ENCODE data around the gene TCF7L2. TPM values are rescaled to one million over a fixed set of nuclear protein-coding genes. Genes with fewer than 3 reads are reported as not detected.

TCF7L2 gene
- 10 to 100 TPM; 21.1 to 39.2 (median 34.5) TPM for total RNA-seq
- 10 to 100 TPM; 29.1 to 41.7 TPM for polyA plus RNA-seq
- long read RNA-seq, donor 1, partial matches to known transcripts = 11 of 24 reads
- long read RNA-seq, donor 1, other reads (novel, unspliced or antisense) = 11 of 24 reads
- long read RNA-seq, donor 2, partial matches to known transcripts = 0 of 1 reads
- long read RNA-seq, donor 2, other reads (novel, unspliced or antisense) = 0 of 1 reads
- long read RNA-seq, donor 3, full-length matches to known transcripts = 1 of 30 reads
- long read RNA-seq, donor 3, partial matches to known transcripts = 19 of 30 reads
- long read RNA-seq, donor 3, other reads (novel, unspliced or antisense) = 10 of 30 reads

- Histone ChIP-seq H3K9me3 (no peaks in the 10 kb centered on the region), H3K27me3 (no peaks in the 10 kb centered on the region), H3K36me3 (no peaks in the 10 kb centered on the region), H3K4me3 (peak within 1 kb of the TSS; percentile 58), H3K4me1 (ENCODE audit: insufficient read depth) (peaks cover 7% of the 10 kb centered on the region), H3K27ac (peak within 1 kb of the TSS; percentile 93 to 98)
- TF ChIP-seq CTCF (IDR thresholded peaks at IDR 0.05) (no peak), POLR2A (IDR thresholded peaks at IDR 0.05) (peak; percentile 56)
- DNase-seq = peak; percentile 94 to 97 (median 96)
- intact Hi-C loops (cut with DNase I) = loop anchor here (5.0 to 10.0 kb wide), 6 partner anchors 102 to 435 kb away; no protein-coding TSS in a partner anchor
- WGBS, 3 donors = 1% methylated on average over 39 of the region's 39 CpGs
Observed at GRCh38 chr10:112949875-112950507, at the start of gene TCF7L2. Gene TCF7L2 (plus strand): TSS chr10:112950247. CDS start chr10:112950757, 510 bp downstream.

- DNase-seq = no peak
- H3K27ac ChIP-seq = no peak overlapping the region
- no peaks in the 10 kb centered on the region for H3K4me1 ChIP-seq (ENCODE audit: insufficient read depth)
- TF ChIP-seq EP300 (IDR thresholded peaks at IDR 0.05) (no peak), POLR2A (IDR thresholded peaks at IDR 0.05) (no peak), CTCF (IDR thresholded peaks at IDR 0.05) (no peak)
- no peaks in the 10 kb centered on the region for H3K9me3 ChIP-seq
- no peaks in the 10 kb centered on the region for H3K27me3 ChIP-seq
- no peak overlapping the region for H3K4me3 ChIP-seq
- WGBS, 3 donors = 91 to 100% (median 98%) methylated on average over 1 of the region's 1 CpG
- no peaks in the 10 kb centered on the region for H3K36me3 ChIP-seq
- intact Hi-C loops (cut with DNase I) = no loop called here
Observed at GRCh38 chr10:112902730-112903129, 47.3 kb upstream of the TCF7L2 start.

GRCh38 chr10:112904000-112904399 lies 46.0 kb upstream of the TCF7L2 start:
- DNase-seq = no peak
- H3K27me3 ChIP-seq = no peaks in the 10 kb centered on the region
- no peaks in the 10 kb centered on the region for H3K9me3 ChIP-seq
- intact Hi-C loops (cut with DNase I) = no loop called here
- TF ChIP-seq EP300 (IDR thresholded peaks at IDR 0.05) = no peak
- no peak for TF ChIP-seq POLR2A (IDR thresholded peaks at IDR 0.05)
- no peak for TF ChIP-seq CTCF (IDR thresholded peaks at IDR 0.05)
- no peak overlapping the region for H3K27ac ChIP-seq
- H3K4me3 ChIP-seq = no peak overlapping the region
- H3K4me1 ChIP-seq (ENCODE audit: insufficient read depth) = no peaks in the 10 kb centered on the region
- H3K36me3 ChIP-seq = no peaks in the 10 kb centered on the region
- WGBS, 3 donors = 66 to 71% (median 69%) methylated on average over 2 of the region's 2 CpGs

- H3K9me3 ChIP-seq = no peaks in the 10 kb centered on the region
- 87 to 90% (median 89%) methylated on average over 8 of the region's 8 CpGs for WGBS, 3 donors
- no peak for TF ChIP-seq POLR2A (IDR thresholded peaks at IDR 0.05)
- no peak for TF ChIP-seq CTCF (IDR thresholded peaks at IDR 0.05)
- TF ChIP-seq EP300 (IDR thresholded peaks at IDR 0.05) = no peak
- H3K36me3 ChIP-seq = no peaks in the 10 kb centered on the region
- H3K4me3 ChIP-seq = no peak overlapping the region
- no peak for DNase-seq
- intact Hi-C loops (cut with DNase I) = no loop called here
- H3K27ac ChIP-seq = no peak overlapping the region
- no peaks in the 10 kb centered on the region for H3K4me1 ChIP-seq (ENCODE audit: insufficient read depth)
- H3K27me3 ChIP-seq = no peaks in the 10 kb centered on the region
Observed at GRCh38 chr10:112906945-112907344, 43.1 kb upstream of the TCF7L2 start.

Measured in ovary (tissue), 10 donors.